CD4-positive, alpha-beta T cell (primary cell): ENCODE measurements around the gene CAT. TPM values are rescaled to one million over a fixed set of nuclear protein-coding genes. Genes with fewer than 3 reads are reported as not detected.

Experiments used
- ATAC-seq: fragments of 200-7000 bp; cut with Tn5 transposase; one replicate; pipeline ENCODE4 v1.10.0; 2022; ENCODE audit warnings: mild to moderate bottlenecking; ENCODE audit not compliant: poor library complexity
- CTCF ChIA-PET: fragments of 350-600 bp; sonication (Branson Sonifier 250); formaldehyde crosslinking; loops from one replicate; lab custom pipeline; 2021; ENCODE audit warnings: antibody characterized with exemption, inconsistent platforms; lab: Charles Lee
- POLR2A ChIA-PET: fragments of 350-600 bp; sonication (Branson Sonifier 250); formaldehyde crosslinking; loops from one replicate; lab custom pipeline; 2021; ENCODE audit warnings: antibody characterized with exemption, inconsistent platforms; lab: Charles Lee
- DNase-seq, 14 experiments: peaks; one replicate each; pipeline ENCODE4 v3.0.0-alpha.2; 2013 to 2020; ENCODE audit warnings: mixed read lengths in 2 of 14
- H3K27ac ChIP-seq, 2 donors: one replicate each; pipeline versions ENCODE4 v1.5.1 to v1.7.0; 2013; ENCODE audit warnings: low read length in 2 of 2, low read depth in 1 of 2, mild to moderate bottlenecking in 1 of 2
- H3K27me3 ChIP-seq, 2 experiments: 1 replicate in 1 of 2; 2 replicates in 1 of 2; pipeline versions ENCODE4 v1.6.1 to v1.7.0; 2013; ENCODE audit warnings: low read length in 2 of 2, control low read depth in 1 of 2, mild to moderate bottlenecking in 1 of 2, moderate library complexity in 1 of 2; ENCODE audit not compliant: insufficient read depth in 2 of 2, control insufficient read depth in 1 of 2
- H3K36me3 ChIP-seq: one replicate; pipeline ENCODE4 v1.6.1; 2013; ENCODE audit warnings: low read length, control low read depth; ENCODE audit not compliant: insufficient read depth
- H3K4me1 ChIP-seq: one replicate; pipeline ENCODE4 v1.6.1; 2013; ENCODE audit warnings: low read length, control low read depth; ENCODE audit not compliant: insufficient read depth
- H3K4me3 ChIP-seq: one replicate; pipeline ENCODE4 v1.5.1; 2013; ENCODE audit warnings: mild to moderate bottlenecking, low read length, moderate library complexity
- H3K9me3 ChIP-seq, 2 experiments: 1 replicate in 1 of 2; 2 replicates in 1 of 2; pipeline versions ENCODE4 v1.6.1 to v1.7.0; 2013; ENCODE audit warnings: low read length in 2 of 2, mild to moderate bottlenecking in 2 of 2, control low read depth in 1 of 2, moderate library complexity in 1 of 2; ENCODE audit not compliant: control insufficient read depth in 1 of 2, insufficient read depth in 1 of 2
- H3K27ac Mint-ChIP-seq: one replicate; pipeline ENCODE4 v1.8.0; 2020; ENCODE audit warnings: mixed read lengths
- H3K27me3 Mint-ChIP-seq: one replicate; pipeline ENCODE4 v1.8.0; 2021; ENCODE audit warnings: mixed read lengths
- H3K36me3 Mint-ChIP-seq: one replicate; pipeline ENCODE4 v1.8.0; 2021; ENCODE audit warnings: low read depth, mixed read lengths
- H3K4me1 Mint-ChIP-seq: one replicate; pipeline ENCODE4 v1.8.0; 2021; ENCODE audit warnings: low read depth, mixed read lengths
- H3K4me3 Mint-ChIP-seq: one replicate; pipeline ENCODE4 v1.8.0; 2020; ENCODE audit warnings: mild to moderate bottlenecking, mixed read lengths
- H3K9me3 Mint-ChIP-seq: one replicate; pipeline ENCODE4 v1.8.0; 2020; ENCODE audit warnings: mixed read lengths
- CTCF ChIP-seq: fragments of 200-600 bp; IDR thresholded peaks from one replicate; pipeline ENCODE4 v1.8.0; 2022; ENCODE audit warnings: antibody characterized with exemption, mild to moderate bottlenecking
- intact Hi-C, 2 experiments: fragments of 100-400 bp; cut with DNase I in 1 of 2; cut with micrococcal nuclease in 1 of 2; formaldehyde crosslinking; loops; one replicate each; pipeline versions ENCODE4 v1.15.1 to v1.9.0; 2023 to 2025; cut with DNase I, micrococcal nuclease
- total RNA-seq, 174 experiments: library from RNA in 2 of 174; stranded (reverse) in 2 of 174; gene quantifications; one replicate each; pipeline ENCODE4 v1.2.3 and lab custom pipeline; 2021 to 2026

Gene CAT
- total RNA-seq, 2 experiments from 2014 or later = 8.5 to 9.8 TPM

GRCh38 chr11:34411111-34411510, 27.6 kb upstream of the CAT start:
- Mint-ChIP-seq H3K4me1 (no peaks in the 10 kb centered on the region), H3K9me3 (peaks cover 7% of the 10 kb centered on the region), H3K4me3 (no peak overlapping the region), H3K27me3 (peaks cover 30% of the 10 kb centered on the region), H3K36me3 (no peaks in the 10 kb centered on the region), H3K27ac (no peak overlapping the region)
- Histone ChIP-seq H3K27ac (no peak overlapping the region), H3K36me3 (no peaks in the 10 kb centered on the region), H3K4me1 (no peaks in the 10 kb centered on the region), H3K9me3 (peaks cover 8 to 10% of the 10 kb centered on the region in 2 experiments), H3K4me3 (no peak overlapping the region), H3K27me3 (peaks cover 0 to 6% of the 10 kb centered on the region in 2 experiments)
- no peak for TF ChIP-seq CTCF
- CTCF ChIA-PET = no interaction called here
- no peak for DNase-seq
- POLR2A ChIA-PET = no interaction called here
- ATAC-seq = no peak
- intact Hi-C loops = no loop called here

- Mint-ChIP-seq H3K4me3 (no peak overlapping the region), H3K4me1 (no peaks in the 10 kb centered on the region), H3K27me3 (peaks cover 30% of the 10 kb centered on the region), H3K36me3 (no peaks in the 10 kb centered on the region), H3K9me3 (peaks cover 7% of the 10 kb centered on the region), H3K27ac (no peak overlapping the region)
- H3K27ac ChIP-seq = no peak overlapping the region
- ATAC-seq = no peak
- intact Hi-C loops = no loop called here
- H3K27me3 ChIP-seq = peaks cover 0 to 6% of the 10 kb centered on the region in 2 experiments
- peaks cover 8 to 10% of the 10 kb centered on the region in 2 experiments for H3K9me3 ChIP-seq
- no peaks in the 10 kb centered on the region for H3K4me1 ChIP-seq
- no peak for TF ChIP-seq CTCF
- ChIA-PET CTCF (no interaction called here), POLR2A (no interaction called here)
- no peak overlapping the region for H3K4me3 ChIP-seq
- H3K36me3 ChIP-seq = no peaks in the 10 kb centered on the region
- no peak for DNase-seq
These were observed 26.9 kb upstream of the CAT start for GRCh38 chr11:34411791-34412190.

GRCh38 chr11:34413263-34413662, 25.5 kb upstream of the CAT start:
- ChIA-PET CTCF (no interaction called here), POLR2A (no interaction called here)
- Mint-ChIP-seq H3K4me3 (no peak overlapping the region), H3K27me3 (peaks cover 28% of the 10 kb centered on the region), H3K36me3 (no peaks in the 10 kb centered on the region), H3K4me1 (no peaks in the 10 kb centered on the region), H3K27ac (no peak overlapping the region), H3K9me3 (peaks cover 7% of the 10 kb centered on the region)
- Histone ChIP-seq H3K4me1 (no peaks in the 10 kb centered on the region), H3K4me3 (no peak overlapping the region), H3K27ac (no peak overlapping the region), H3K9me3 (peaks cover 8 to 10% of the 10 kb centered on the region in 2 experiments), H3K27me3 (peaks cover 0 to 7% of the 10 kb centered on the region in 2 experiments), H3K36me3 (no peaks in the 10 kb centered on the region)
- ATAC-seq (no peak), DNase-seq (no peak)
- intact Hi-C loops = no loop called here
- no peak for TF ChIP-seq CTCF
